Activated T-cell treated with anti-CD3 and anti-CD28 coated beads for 1 hour (primary cell): ENCODE results near the gene JPH4.

Experiments
- DNase-seq: peaks from one replicate; pipeline ENCODE4 v3.0.0-alpha.2; 2020; ENCODE audit warnings: low read depth

The JPH4 gene

GRCh38 chr14:23579311-23579630 is 681 bp upstream of the JPH4 start:
- no peak for DNase-seq

- no peak for DNase-seq
Measured at GRCh38 chr14:23577710-23578392, 739 bp downstream of the JPH4 start.

- DNase-seq = no peak
Measured at GRCh38 chr14:23577004-23577681, 1.4 kb downstream of the JPH4 start.

- no peak for DNase-seq
Measured at GRCh38 chr14:23573384-23574015, 5.1 kb downstream of the JPH4 start.

GRCh38 chr14:23572836-23573235 is 5.8 kb downstream of the JPH4 start:
- no peak for DNase-seq

GRCh38 chr14:23572524-23572828 is 6.1 kb downstream of the JPH4 start:
- no peak for DNase-seq

GRCh38 chr14:23571701-23572523 is 6.7 kb downstream of the JPH4 start:
- DNase-seq = no peak

- no peak for DNase-seq
Measured at GRCh38 chr14:23570806-23571483, 7.6 kb downstream of the JPH4 start.

GRCh38 chr14:23569443-23570151 is 9.0 kb downstream of the JPH4 start:
- DNase-seq = no peak

- DNase-seq = no peak
Measured at GRCh38 chr14:23568600-23569331, 9.8 kb downstream of the JPH4 start.

GRCh38 chr14:23568021-23568599 is 10.5 kb downstream of the JPH4 start:
- no peak for DNase-seq

GRCh38 chr14:23567186-23568020 is 11.2 kb downstream of the JPH4 start, which contains the start of gene AP1G2:
TSS of gene AP1G2 (minus strand) at chr14:23567791. CDS start at chr14:23567314, 477 bp downstream.
- DNase-seq = peak; percentile 76

- no peak for DNase-seq
Measured at GRCh38 chr14:23566778-23567185, 11.8 kb downstream of the JPH4 start.

GRCh38 chr14:23566112-23566777 is 12.3 kb downstream of the JPH4 start:
- no peak for DNase-seq

GRCh38 chr14:23565626-23566025 is 13.0 kb downstream of the JPH4 start:
- DNase-seq = no peak

- no peak for DNase-seq
Measured at GRCh38 chr14:23564876-23565275, 13.7 kb downstream of the JPH4 start.

GRCh38 chr14:23564181-23564812 is 14.3 kb downstream of the JPH4 start:
- DNase-seq = no peak

GRCh38 chr14:23563473-23564180 is 15.0 kb downstream of the JPH4 start:
- DNase-seq = no peak
